ENCODE measurements around the gene MFSD12.
"Not testable (repeated sequence)": the region's sequence is repeated elsewhere in the genome, so short reads cannot be mapped to it uniquely, and the experiment has no call there.

The MFSD12 gene

GRCh38 chr19:3591876-3592613, 34.7 kb upstream of the MFSD12 start:
- H3K9me3 ChIP-seq (ENCODE audit: low read length), result peaks cover 7% of the 10 kb centered on the region
- H3K36me3 ChIP-seq (ENCODE audit: insufficient read depth, low read length), result no peaks in the 10 kb centered on the region
- no peak overlapping the region for H3K4me3 ChIP-seq (ENCODE audit: low read length)
- H3K4me1 ChIP-seq (ENCODE audit: insufficient read depth, low read length), result no peaks in the 10 kb centered on the region
- H3K27me3 ChIP-seq (ENCODE audit: insufficient read depth, low read length), result peaks cover 5% of the 10 kb centered on the region
- no peak overlapping the region for H2AFZ ChIP-seq (ENCODE audit: low read depth, low read length)

DNA sequence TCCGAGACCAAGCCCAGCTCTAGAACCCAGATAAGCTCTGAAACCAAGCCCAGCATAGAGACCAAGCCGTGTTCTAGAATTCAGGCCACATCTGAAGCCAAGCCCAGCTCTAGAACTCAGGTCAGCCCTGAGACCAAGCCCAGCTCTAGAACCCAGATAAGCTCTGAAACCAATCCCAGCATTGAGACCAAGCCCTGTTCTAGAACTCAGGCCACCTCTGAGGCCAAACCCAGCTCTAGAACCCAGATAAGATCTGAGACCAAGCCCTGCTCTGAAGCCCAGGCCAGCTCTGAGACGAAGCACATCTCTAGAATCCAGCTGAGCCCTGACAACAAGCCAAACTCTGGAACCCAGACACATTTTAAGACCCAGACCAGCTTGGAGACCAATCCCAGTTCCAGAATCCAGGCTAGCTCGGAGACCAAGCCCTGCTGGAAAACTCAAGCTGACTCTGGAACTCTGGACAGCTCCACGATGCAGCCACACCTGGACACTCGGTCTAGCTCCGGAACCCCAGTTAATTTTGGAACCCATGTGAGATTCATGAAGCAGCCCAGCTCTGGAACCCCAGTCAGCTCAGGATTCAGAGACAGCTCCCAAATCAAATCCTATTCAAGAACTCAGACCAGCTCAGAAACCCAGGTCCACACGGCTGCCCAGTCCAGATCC, 33.7 kb upstream of the MFSD12 start:
- H3K4me1 ChIP-seq (ENCODE audit: insufficient read depth, low read length), result no peaks in the 10 kb centered on the region
- peaks cover 6% of the 10 kb centered on the region for H3K27me3 ChIP-seq (ENCODE audit: insufficient read depth, low read length)
- H2AFZ ChIP-seq (ENCODE audit: low read depth, low read length), result no peak overlapping the region
- H3K36me3 ChIP-seq (ENCODE audit: insufficient read depth, low read length), result no peaks in the 10 kb centered on the region
- peaks cover 7% of the 10 kb centered on the region for H3K9me3 ChIP-seq (ENCODE audit: low read length)
- H3K4me3 ChIP-seq (ENCODE audit: low read length), result no peak overlapping the region

- Histone ChIP-seq H3K9me3 (ENCODE audit: low read length) (peaks cover 7% of the 10 kb centered on the region), H3K4me1 (ENCODE audit: insufficient read depth, low read length) (no peaks in the 10 kb centered on the region), H3K27me3 (ENCODE audit: insufficient read depth, low read length) (peaks cover 16% of the 10 kb centered on the region), H3K4me3 (ENCODE audit: low read length) (no peak overlapping the region), H2AFZ (ENCODE audit: low read depth, low read length) (no peak overlapping the region), H3K36me3 (ENCODE audit: insufficient read depth, low read length) (no peaks in the 10 kb centered on the region)
These were observed 32.6 kb upstream of the MFSD12 start for GRCh38 chr19:3589949-3590348.

DNA sequence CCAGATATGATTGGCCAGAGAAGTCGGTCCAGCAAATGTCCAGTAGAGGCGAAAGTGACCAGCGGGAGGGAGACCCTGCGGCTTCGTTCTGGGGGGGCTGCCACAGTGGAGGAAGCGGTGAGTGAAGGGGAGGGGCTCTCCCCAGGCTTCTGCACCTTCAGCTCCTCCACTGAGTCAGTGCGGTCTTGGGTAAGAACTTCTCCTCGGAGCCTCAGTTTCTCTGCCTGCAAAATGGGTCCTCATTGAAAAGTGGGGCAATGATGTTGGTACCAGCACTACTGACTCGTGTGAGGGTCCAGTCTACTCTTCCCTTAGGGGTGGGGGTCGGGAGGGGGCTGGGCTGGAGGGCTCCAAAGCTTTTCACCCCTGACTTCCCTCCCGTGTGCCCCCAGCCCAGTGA, 32.1 kb upstream of the MFSD12 start:
- no peaks in the 10 kb centered on the region for H3K36me3 ChIP-seq (ENCODE audit: insufficient read depth, low read length)
- H3K9me3 ChIP-seq (ENCODE audit: low read length), result peaks cover 7% of the 10 kb centered on the region
- no peak overlapping the region for H3K4me3 ChIP-seq (ENCODE audit: low read length)
- no peaks in the 10 kb centered on the region for H3K4me1 ChIP-seq (ENCODE audit: insufficient read depth, low read length)
- H3K27me3 ChIP-seq (ENCODE audit: insufficient read depth, low read length), result peaks cover 18% of the 10 kb centered on the region
- no peak overlapping the region for H2AFZ ChIP-seq (ENCODE audit: low read depth, low read length)

- H3K4me3 ChIP-seq (ENCODE audit: low read length), result no peak overlapping the region
- H3K36me3 ChIP-seq (ENCODE audit: insufficient read depth, low read length), result no peaks in the 10 kb centered on the region
- H3K27me3 ChIP-seq (ENCODE audit: insufficient read depth, low read length), result peaks cover 20% of the 10 kb centered on the region
- H2AFZ ChIP-seq (ENCODE audit: low read depth, low read length), result no peak overlapping the region
- H3K9me3 ChIP-seq (ENCODE audit: low read length), result peaks cover 7% of the 10 kb centered on the region
- no peaks in the 10 kb centered on the region for H3K4me1 ChIP-seq (ENCODE audit: insufficient read depth, low read length)
These were observed 29.4 kb upstream of the MFSD12 start for GRCh38 chr19:3586707-3587346.

DNA sequence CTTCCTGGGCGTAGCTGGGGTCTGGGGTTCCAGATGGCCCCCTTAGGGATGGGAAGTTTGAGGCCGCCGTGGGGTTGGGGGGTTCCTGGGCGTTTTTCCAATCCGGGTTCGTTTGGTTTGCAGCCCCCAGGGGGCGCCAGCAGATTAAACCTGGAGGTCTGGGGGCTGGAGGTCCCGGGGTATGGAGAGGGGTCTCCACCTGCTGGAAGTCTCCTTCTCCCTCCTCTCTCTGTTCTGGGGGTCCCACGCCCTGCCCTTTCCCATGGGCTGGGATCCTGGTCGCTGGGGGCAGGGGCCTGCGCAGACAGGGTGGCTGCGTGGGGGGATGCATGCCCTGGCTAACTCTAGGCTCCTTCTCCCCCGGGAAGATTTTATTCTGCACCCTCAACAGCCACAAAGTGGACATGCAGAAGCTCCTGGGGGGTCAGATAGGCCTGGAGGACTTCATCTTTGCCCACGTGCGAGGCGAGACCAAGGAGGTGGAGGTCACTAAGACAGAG, 28.8 kb upstream of the MFSD12 start:
- no peaks in the 10 kb centered on the region for H3K4me1 ChIP-seq (ENCODE audit: insufficient read depth, low read length)

DNA sequence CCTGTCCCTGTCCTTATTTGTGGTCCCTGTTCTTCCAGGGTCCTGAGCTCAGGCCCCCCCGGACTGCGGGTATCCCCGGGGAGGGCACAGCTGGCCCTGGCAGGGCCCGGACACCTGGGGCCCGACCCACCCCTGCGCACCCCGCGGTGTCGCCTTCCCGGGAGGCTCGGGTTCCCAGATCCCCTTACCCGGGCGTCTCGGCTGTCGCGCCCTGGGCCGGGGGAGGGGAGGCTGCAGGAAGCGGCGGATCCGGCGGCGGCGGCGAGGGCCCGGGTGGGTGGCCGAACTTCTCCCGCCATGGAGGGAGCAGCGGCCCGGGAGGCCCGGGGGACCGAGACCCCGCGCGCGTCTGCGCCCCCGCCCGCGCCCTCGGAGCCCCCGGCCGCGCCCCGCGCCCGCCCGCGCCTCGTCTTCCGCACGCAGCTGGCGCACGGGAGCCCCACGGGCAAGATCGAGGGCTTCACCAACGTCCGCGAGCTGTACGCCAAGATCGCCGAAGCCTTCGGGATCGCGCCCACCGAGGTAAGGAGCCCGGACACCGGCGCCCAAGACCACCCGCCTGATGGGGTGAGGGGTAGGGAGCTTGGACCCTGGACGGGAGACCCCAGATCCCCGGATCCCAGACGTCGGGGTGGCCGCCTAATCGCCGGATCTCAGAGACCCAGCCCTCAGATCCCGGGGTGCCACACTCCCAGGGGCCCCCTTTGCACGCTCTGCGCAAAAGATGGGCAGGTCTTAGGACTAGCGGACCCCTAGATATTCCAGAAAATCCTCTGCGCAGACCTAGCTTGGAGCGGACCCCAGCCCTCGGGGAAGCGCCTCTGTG, 28.1 kb upstream of the MFSD12 start, which contains the start of gene GIPC3:
Gene GIPC3 (plus strand): TSS at position 178 of the 826 bp plus-strand sequence. CDS start 120 bp downstream, at position 298.
- H2AFZ ChIP-seq (ENCODE audit: low read depth, low read length), result no peak within 1 kb of the TSS
- H3K27me3 ChIP-seq (ENCODE audit: insufficient read depth, low read length), result peaks cover 20% of the 10 kb centered on the region
- H3K4me3 ChIP-seq (ENCODE audit: low read length), result no peak within 1 kb of the TSS
- no peaks in the 10 kb centered on the region for H3K9me3 ChIP-seq (ENCODE audit: low read length)
- no peaks in the 10 kb centered on the region for H3K4me1 ChIP-seq (ENCODE audit: insufficient read depth, low read length)
- no peaks in the 10 kb centered on the region for H3K36me3 ChIP-seq (ENCODE audit: insufficient read depth, low read length)

More for the DNA sequence above, 28.8 kb upstream of the MFSD12 start:
- H3K27me3 ChIP-seq (ENCODE audit: insufficient read depth, low read length), result peaks cover 20% of the 10 kb centered on the region
- H3K36me3 ChIP-seq (ENCODE audit: insufficient read depth, low read length), result no peaks in the 10 kb centered on the region
- no peak overlapping the region for H3K4me3 ChIP-seq (ENCODE audit: low read length)
- peaks cover 3% of the 10 kb centered on the region for H3K9me3 ChIP-seq (ENCODE audit: low read length)
- H2AFZ ChIP-seq (ENCODE audit: low read depth, low read length), result no peak overlapping the region

DNA sequence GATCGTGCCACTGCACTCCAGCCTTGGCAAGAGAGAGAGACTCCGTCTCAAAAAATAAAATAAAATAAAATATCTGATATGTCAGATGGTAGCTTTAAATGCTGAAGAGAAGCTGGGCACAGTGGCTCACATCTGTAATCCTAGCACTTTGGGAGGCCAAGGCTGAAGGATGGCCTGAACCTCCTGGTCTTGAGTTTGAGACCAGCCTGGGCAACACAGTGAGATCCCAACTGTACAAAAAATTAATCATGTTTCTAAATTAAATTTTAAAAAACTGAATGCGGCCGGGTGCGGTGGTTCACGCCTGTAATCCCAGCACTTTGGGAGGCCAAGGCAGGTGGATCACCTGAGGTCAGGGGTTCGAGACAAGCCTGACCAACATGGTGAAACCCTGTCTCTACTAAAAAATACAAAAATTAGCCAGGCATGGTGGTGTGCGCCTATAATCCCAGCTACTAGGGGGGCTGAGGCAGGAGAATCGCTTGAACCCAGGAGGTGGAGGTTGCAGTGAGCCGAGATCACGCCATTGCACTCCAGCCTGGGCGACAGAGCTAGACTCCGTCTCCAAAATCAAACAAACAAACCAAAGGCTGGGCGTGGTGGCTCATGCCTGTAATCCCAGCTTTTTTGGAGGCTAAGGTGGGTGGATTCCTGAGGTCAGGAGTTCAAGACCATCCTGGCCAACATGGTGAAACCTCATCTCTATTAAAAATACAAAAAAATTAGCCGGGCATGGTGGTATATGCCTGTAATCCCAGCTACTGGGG, 26.8 kb upstream of the MFSD12 start:
- not testable (repeated sequence) for H3K4me3 ChIP-seq (ENCODE audit: low read length); H2AFZ ChIP-seq (ENCODE audit: low read depth, low read length); H3K36me3 ChIP-seq (ENCODE audit: insufficient read depth, low read length); H3K9me3 ChIP-seq (ENCODE audit: low read length); H3K4me1 ChIP-seq (ENCODE audit: insufficient read depth, low read length)
- peaks cover 20% of the 10 kb centered on the region for H3K27me3 ChIP-seq (ENCODE audit: insufficient read depth, low read length)

DNA sequence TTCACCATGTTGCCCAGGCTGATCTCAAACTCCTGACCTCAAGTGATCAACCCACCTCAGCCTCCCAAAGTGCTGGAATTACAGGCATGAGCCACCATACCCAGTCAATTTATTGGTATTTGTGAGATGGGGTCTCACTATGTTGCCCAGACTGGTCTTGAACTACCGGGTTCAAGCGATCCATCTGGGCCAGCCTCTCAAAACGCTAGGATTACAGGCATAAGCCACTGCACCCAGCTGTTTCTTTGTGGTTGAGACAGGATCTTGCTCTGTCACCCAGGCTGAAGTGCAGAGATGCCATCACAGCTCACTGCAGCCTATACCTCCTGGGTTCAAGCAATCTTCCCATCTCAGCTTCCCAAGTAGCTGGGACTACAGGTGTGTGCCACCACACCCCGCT, 24.4 kb upstream of the MFSD12 start:
- not testable (repeated sequence) for H3K36me3 ChIP-seq (ENCODE audit: insufficient read depth, low read length); H3K4me3 ChIP-seq (ENCODE audit: low read length); H3K9me3 ChIP-seq (ENCODE audit: low read length); H3K4me1 ChIP-seq (ENCODE audit: insufficient read depth, low read length); H2AFZ ChIP-seq (ENCODE audit: low read depth, low read length)
- peaks cover 20% of the 10 kb centered on the region for H3K27me3 ChIP-seq (ENCODE audit: insufficient read depth, low read length)

DNA sequence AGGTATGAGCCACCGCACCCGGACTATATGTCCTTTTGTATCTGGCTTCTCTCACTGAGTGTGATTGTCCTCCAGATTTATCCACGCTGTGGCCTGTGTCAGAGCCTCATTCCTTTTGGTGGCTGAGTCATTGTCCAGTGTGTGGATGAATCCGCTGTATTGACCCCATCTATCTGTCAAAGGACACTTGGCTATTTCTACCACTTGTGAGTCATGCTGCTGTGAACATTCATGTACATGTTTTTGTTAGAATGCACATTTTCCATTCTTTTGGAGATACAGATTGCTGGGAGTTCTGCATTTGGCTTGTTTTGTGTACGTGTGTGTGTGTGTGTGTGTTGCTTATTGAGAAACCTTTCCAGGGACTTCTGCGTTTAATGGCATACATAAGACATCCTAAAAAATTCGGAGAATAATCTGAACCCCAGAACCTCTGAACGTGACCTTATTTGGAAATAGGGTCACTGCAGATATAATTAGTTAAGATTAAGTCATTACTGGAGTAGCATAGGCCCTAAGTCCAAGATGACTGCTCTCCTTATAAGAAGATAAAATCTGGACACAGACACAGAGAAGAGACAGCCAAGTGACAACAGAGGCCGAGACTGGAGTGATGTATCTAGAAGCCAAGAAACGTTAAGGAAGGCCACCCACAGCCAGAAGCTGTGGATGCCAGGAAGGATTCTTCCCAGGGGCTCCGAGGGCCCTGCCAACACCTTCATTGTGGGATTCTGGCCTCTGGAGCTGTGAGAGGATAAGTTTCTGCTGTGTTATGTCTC, 23.0 kb upstream of the MFSD12 start:
- Histone ChIP-seq H3K9me3 (ENCODE audit: low read length) (no peaks in the 10 kb centered on the region), H3K4me3 (ENCODE audit: low read length) (no peak overlapping the region), H3K36me3 (ENCODE audit: insufficient read depth, low read length) (peaks cover 13% of the 10 kb centered on the region), H3K27me3 (ENCODE audit: insufficient read depth, low read length) (peaks cover 13% of the 10 kb centered on the region), H3K4me1 (ENCODE audit: insufficient read depth, low read length) (peaks cover 4% of the 10 kb centered on the region), H2AFZ (ENCODE audit: low read depth, low read length) (no peak overlapping the region)

GRCh38 chr19:3578390-3578789, 21.0 kb upstream of the MFSD12 start:
- Histone ChIP-seq H3K9me3 (ENCODE audit: low read length) (no peaks in the 10 kb centered on the region), H3K27me3 (ENCODE audit: insufficient read depth, low read length) (peaks cover 3% of the 10 kb centered on the region)

More at GRCh38 chr19:3578390-3578789, 21.0 kb upstream of the MFSD12 start:
- peaks cover 20% of the 10 kb centered on the region for H3K36me3 ChIP-seq (ENCODE audit: insufficient read depth, low read length)
- no peak overlapping the region for H2AFZ ChIP-seq (ENCODE audit: low read depth, low read length)
- H3K4me1 ChIP-seq (ENCODE audit: insufficient read depth, low read length), result peaks cover 4% of the 10 kb centered on the region
- H3K4me3 ChIP-seq (ENCODE audit: low read length), result no peak overlapping the region

All from neuron (in vitro differentiated cells).